ENCODE results near the gene RAB32.

The RAB32 gene

DNA sequence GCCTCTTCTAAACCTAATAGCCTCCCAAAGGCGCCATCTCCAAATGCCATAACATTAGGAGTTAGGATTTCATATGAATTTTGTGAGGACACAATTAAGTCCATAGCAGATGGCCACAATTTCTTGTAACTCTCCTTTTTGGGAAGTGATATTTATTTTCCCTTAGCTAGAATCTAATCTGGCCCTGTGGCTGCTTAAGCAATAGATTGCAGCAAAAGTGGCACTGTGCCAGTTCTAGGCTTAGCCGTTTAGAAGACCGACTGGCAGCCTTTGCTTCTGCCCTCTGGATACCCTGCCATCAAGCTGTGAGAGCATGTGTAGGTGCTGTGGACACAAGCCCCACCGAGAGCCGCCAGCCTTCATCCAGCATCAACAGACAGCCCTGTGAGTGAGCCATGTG lies 39.2 kb downstream of the RAB32 start:
- no peak for DNase-seq (ENCODE audit: low read depth)

DNA sequence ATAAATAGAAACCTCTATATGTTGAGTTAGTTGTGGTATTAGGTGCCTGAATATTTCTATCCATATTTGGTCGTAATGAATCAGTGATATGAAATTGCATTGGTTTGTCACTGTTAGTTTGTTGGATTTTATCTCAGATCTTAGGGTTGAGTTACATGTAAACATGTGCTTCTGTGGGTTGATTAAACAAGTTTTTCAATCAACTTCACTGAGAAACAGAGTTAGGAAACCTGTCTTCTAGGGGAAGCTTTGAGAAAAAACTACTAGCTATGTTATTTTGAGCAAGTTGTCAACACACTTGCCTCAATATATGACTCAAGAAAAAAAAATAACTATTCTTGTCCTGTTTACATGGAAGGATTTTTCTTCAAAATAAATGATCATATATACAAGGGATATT lies 40.3 kb downstream of the RAB32 start:
- no peak for DNase-seq (ENCODE audit: low read depth)

DNA sequence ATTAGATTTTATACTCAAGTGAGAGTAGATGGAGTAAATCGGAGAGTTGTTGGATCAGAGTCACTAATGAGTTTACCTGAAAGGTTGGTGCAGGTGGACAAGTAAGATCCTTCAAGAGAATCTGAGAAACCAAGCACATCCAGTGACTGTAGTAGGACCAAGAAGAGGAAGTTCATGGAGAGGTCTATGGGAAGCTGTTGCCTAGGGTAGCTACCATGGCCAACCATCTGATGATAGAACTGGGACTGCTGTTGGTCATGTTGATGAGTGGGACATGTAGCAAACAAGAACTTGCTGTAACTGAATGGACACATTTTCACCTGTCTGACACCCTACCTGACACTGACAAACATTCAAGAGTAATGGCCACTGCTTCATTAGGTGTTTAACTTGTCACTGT lies 43.8 kb downstream of the RAB32 start:
- DNase-seq (ENCODE audit: low read depth): no peak

DNA sequence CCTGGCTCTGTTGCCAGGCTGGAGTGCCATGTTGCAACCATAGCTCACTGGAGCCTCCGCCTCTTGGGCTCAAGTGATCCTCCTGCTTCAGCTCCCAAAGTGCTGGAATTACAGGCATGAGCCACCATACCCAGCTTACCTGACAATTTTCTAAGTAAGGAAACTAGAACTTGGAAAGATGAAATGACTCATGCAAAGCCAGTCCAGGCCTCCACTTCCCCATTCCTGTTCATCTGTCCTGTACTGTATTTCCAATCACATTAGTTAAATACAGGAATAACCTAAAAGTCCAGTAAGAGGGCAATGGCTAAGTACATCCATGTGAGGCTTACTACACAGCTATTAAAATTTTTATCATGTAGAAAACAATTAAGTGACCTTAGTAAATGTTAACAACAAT lies 46.9 kb downstream of the RAB32 start:
- DNase-seq (ENCODE audit: low read depth): no peak

DNA sequence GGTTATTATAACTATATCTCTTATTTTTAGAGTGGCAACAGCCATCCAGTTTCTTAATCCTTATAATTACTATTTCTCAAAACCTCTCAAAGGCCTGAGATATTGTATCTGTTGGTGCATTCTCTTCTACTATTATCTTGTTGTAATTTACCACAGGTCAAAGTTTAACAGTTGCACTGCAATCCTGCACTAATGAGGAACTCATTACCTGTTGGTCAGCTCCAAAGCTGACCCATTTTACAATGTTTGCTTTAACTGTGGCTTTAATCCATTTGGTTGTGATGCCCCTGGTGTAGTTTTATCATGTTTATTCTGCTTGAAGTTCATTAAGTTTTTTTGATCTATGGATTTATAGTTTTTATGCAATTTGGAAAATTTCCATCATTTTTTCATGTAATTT lies 48.8 kb downstream of the RAB32 start:
- no peak for DNase-seq (ENCODE audit: low read depth)

DNA sequence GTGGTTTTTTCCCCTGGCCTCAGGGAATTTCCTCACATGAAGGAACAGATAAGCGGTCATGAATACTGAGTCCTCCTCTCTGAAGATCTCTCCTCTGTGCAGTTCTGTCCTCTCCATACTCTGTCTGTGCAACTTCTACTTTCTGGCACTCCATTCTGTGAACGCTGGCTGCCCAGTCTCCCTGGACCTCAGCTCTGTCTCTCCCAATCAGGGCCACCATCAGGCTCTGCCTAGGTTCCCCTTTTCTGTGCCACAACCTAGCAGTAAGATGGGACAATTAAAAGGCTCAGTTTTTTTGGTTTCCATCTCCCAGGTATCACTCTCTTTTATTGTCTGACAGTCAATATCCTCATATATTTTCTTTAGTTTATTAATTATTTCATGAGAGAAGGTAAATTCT lies 50.4 kb downstream of the RAB32 start:
- no peak for DNase-seq (ENCODE audit: low read depth)

DNA sequence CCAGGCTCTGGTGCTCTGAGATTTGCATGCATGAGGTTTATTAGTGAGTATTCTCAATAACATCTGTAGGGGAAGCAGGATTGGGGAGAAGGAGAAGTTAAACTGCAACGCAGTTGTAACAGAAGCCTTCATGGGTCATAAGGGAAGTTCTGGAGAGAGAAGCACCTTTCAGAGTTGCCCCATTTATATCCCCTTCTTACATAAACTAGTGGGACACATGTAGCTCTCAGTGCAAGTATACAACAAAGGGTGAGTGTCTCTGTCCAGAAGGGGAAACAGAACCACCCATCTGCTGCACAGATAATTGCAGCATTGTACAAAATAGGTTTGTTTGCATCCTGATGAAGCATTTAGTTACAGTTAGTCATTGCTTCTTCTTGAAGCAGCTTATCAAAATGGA lies 50.9 kb downstream of the RAB32 start:
- no peak for DNase-seq (ENCODE audit: low read depth)

DNA sequence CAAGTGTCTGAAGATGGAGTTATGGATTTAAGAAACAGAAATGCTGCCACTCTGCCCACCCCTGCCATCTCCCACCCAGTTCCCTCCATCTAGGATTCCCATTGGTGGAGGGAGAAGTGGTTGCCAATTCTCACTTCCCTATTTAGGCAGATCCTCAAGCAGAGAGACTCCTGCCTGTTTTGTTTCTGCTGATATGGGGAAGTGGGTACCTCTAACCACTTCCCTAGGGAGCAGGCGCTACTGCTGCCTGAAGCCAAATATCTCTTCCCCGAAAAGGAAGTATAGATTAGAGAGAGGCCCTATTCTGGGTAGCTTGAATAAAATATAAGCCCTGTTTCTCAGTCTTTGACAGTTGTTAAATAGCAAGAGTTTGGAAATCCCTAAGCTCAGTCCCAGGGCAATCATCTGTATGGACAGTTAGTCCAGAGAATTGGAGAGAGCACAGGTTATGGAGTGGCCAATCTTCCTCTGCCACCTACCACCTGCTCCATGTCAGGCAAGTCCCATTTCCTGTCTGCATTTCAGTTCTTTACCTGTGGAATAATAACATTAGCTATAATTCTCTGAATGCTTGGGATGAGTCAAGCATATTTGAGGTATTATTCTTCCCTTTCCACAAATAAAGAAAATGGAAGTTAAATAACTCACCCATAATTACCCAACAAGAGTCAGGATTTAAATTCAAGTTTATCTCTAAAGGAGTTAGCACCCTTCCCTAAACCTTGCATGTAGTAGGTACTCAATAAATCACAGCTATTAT lies 52.5 kb downstream of the RAB32 start:
- no peak for DNase-seq (ENCODE audit: low read depth)

DNA sequence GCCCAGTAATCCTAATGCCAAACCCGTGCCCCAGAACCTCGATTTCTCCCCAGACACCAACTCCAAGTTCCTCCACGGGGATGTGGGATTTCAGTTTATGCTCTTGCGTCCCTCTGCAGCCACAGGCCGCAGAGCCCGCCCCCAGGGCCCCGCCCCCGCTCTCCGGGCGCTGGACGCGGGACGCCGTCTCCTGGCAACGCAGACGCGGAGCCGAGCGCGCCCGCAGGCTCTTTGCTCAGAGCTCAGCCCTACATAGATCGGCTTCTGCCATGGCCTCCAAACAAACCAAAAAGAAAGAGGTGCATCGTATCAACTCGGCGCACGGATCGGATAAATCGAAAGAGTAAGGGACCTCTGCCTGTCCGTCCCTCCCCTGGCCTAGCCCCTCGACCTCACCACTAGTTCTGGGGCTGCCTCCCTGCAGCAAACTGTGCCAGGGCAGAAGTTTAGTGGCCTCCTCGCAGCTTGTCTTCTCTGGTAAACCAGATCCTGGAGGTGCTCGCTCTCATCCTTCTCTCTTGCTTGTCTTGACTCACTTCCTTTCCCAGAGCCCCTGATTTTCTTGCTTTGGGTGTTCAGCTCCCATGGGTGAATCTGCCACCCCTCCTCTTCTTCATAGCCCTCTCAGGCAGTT lies 55.3 kb downstream of the RAB32 start, which contains the start of gene ADGB:
TSS of gene ADGB (plus strand) at position 201 of the 634 bp plus-strand sequence. CDS start at position 270, 69 bp downstream.
- no peak for DNase-seq (ENCODE audit: low read depth)

DNA sequence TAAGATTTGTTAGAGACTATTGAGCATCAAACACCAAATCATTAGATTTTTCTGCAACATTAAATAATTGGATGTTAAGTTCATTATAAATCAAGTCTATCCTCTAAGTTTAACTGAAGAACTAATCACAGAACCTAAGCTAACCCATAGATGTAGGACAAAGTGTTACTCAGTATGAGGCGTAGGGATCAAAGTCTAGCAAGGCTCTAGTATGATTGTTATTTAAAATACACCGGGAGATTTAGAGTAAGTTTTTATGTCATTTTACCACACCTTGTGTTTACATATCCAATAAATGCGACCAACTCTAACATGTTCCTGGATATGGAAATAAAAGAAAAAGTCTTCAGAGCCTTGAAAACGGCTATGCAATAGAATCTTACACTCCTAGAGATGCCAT lies 57.7 kb downstream of the RAB32 start:
- no peak for DNase-seq (ENCODE audit: low read depth)

DNA sequence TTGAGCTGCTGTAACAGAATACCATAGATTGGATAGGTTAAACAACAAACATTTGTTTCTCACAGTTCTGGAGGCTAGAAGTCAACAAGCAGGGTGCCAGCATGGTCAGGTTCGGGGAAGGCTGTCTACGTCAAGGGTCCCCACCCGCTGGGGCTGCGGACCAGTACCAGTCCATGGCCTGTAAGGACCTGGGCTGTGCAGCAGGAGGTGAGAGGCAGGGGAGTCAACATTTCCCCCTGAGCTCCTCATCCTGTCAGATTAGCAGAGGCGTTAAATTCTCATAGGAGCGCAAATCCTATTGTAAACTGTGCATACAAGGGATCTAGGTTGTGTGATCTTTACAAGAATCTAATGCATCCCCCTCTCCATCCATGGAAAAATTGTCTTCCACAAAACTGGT lies 58.9 kb downstream of the RAB32 start:
- DNase-seq (ENCODE audit: low read depth): no peak
